Left forelimb (tissue), 1 donor: ENCODE data around the gene OTUD4.
"Not testable (repeated sequence)": the region's sequence is repeated elsewhere in the genome, so short reads cannot be mapped to it uniquely, and the experiment has no call there.

ENCODE experiments used
- DNase-seq: peaks from one replicate; pipeline ENCODE4 v3.0.0-alpha.2; 2018; ENCODE audit warnings: low spot score

The OTUD4 gene

GRCh38 chr4:145180298-145181090 is at the start of gene OTUD4:
TSS of gene OTUD4 (minus strand) at chr4:145180589. CDS start at chr4:145179973, 616 bp downstream.
- DNase-seq, result peak; percentile 95

- DNase-seq, result not testable (repeated sequence)
Measured at GRCh38 chr4:145223228-145223627, 42.8 kb upstream of the OTUD4 start.

- DNase-seq, result not testable (repeated sequence)
Measured at GRCh38 chr4:145221529-145221928, 41.1 kb upstream of the OTUD4 start.

- no peak for DNase-seq
Measured at GRCh38 chr4:145219090-145219489, 38.7 kb upstream of the OTUD4 start.

GRCh38 chr4:145218251-145218650 is 37.9 kb upstream of the OTUD4 start:
- DNase-seq, result no peak

- DNase-seq, result no peak
Measured at GRCh38 chr4:145217349-145217748, 37.0 kb upstream of the OTUD4 start.

GRCh38 chr4:145216535-145216934 is 36.1 kb upstream of the OTUD4 start:
- DNase-seq, result no peak

GRCh38 chr4:145213245-145213644 is 32.9 kb upstream of the OTUD4 start:
- DNase-seq, result no peak

GRCh38 chr4:145207934-145208333 is 27.5 kb upstream of the OTUD4 start:
- no peak for DNase-seq

- no peak for DNase-seq
Measured at GRCh38 chr4:145203410-145203809, 23.0 kb upstream of the OTUD4 start.

- no peak for DNase-seq
Measured at GRCh38 chr4:145200366-145200765, 20.0 kb upstream of the OTUD4 start.

- DNase-seq, result no peak
Measured at GRCh38 chr4:145199051-145199716, 18.8 kb upstream of the OTUD4 start.

GRCh38 chr4:145196747-145197146 is 16.4 kb upstream of the OTUD4 start:
- no peak for DNase-seq

- DNase-seq, result no peak
Measured at GRCh38 chr4:145195167-145195952, 15.0 kb upstream of the OTUD4 start.

- DNase-seq, result no peak
Measured at GRCh38 chr4:145189981-145190380, 9.6 kb upstream of the OTUD4 start.

GRCh38 chr4:145186729-145187128 is 6.3 kb upstream of the OTUD4 start:
- no peak for DNase-seq

GRCh38 chr4:145183581-145183980 is 3.2 kb upstream of the OTUD4 start:
- no peak for DNase-seq

- DNase-seq, result no peak
Measured at GRCh38 chr4:145183023-145183422, 2.6 kb upstream of the OTUD4 start.

- no peak for DNase-seq
Measured at GRCh38 chr4:145182222-145182621, 1.8 kb upstream of the OTUD4 start.

GRCh38 chr4:145181091-145181501 is 707 bp upstream of the OTUD4 start:
- DNase-seq, result no peak

GRCh38 chr4:145179861-145180297 is 510 bp downstream of the OTUD4 start:
- DNase-seq, result peak; percentile 75

- peak; percentile 85 for DNase-seq
Measured at GRCh38 chr4:145179281-145179860, 1.0 kb downstream of the OTUD4 start.
